H1 (cell line): ENCODE measurements around the gene SGMS1. TPM values are rescaled to one million over a fixed set of nuclear protein-coding genes. Genes with fewer than 3 reads are reported as not detected.

Experiments
- CTCF ChIA-PET: fragments of 300-600 bp; sonication (Branson Sonifier 250); formaldehyde crosslinking; loops from one replicate; lab custom pipeline; 2021; ENCODE audit not compliant: partially characterized antibody; lab: Charles Lee
- POLR2A ChIA-PET: fragments of 300-600 bp; sonication (Branson Sonifier 250); formaldehyde crosslinking; loops from one replicate; lab custom pipeline; 2021; ENCODE audit warnings: inconsistent platforms; ENCODE audit not compliant: partially characterized antibody; lab: Charles Lee
- DNase-seq, 2 experiments: peaks; one replicate each; pipeline versions ENCODE4 v3.0.0 to v3.0.0-alpha.2; 2010 to 2022; ENCODE audit warnings: low spot score in 2 of 2, low read depth in 1 of 2, mixed read lengths in 1 of 2
- FAIRE-seq: peaks from 2 replicates; lab custom pipeline; 2011; peaks lifted over from hg19 to GRCh38; lab: Jason Lieb, UNC
- H2AFZ ChIP-seq: 2 replicates; pipeline ENCODE4 v1.8.1; 2012; ENCODE audit warnings: low read length, inconsistent platforms
- H2AK5ac ChIP-seq: 2 replicates; pipeline ENCODE4 v1.6.1; 2013; ENCODE audit warnings: low read depth, low read length
- H2BK120ac ChIP-seq: replicated peaks from 2 replicates; pipeline ENCODE3; 2013; ENCODE audit warnings: low read depth, low read length, inconsistent platforms
- H2BK12ac ChIP-seq: 2 replicates; pipeline ENCODE4 v1.6.1; 2013; ENCODE audit warnings: low read depth, low read length
- H2BK15ac ChIP-seq: 2 replicates; pipeline ENCODE4 v1.6.1; 2013; ENCODE audit warnings: low read length
- H2BK20ac ChIP-seq: 2 replicates; pipeline ENCODE4 v1.6.1; 2013; ENCODE audit warnings: low read length
- H2BK5ac ChIP-seq: 2 replicates; pipeline ENCODE4 v1.6.1; 2013; ENCODE audit warnings: low read depth, low read length
- H3K14ac ChIP-seq: 2 replicates; pipeline ENCODE4 v1.6.1; 2013; ENCODE audit warnings: inconsistent platforms; ENCODE audit not compliant: insufficient read length
- H3K18ac ChIP-seq: 2 replicates; pipeline ENCODE4 v1.6.1; 2013; ENCODE audit warnings: low read length; ENCODE audit errors: extremely low read depth
- H3K23ac ChIP-seq: 2 replicates; pipeline ENCODE4 v1.6.1; 2013; ENCODE audit warnings: inconsistent platforms; ENCODE audit not compliant: insufficient read length
- H3K23me2 ChIP-seq: 2 replicates; pipeline ENCODE4 v1.6.1; 2013; ENCODE audit warnings: low read depth, low read length
- H3K27ac ChIP-seq: 2 replicates; pipeline ENCODE4 v1.6.1; 2011; ENCODE audit warnings: low read depth, low read length, inconsistent platforms
- H3K27me3 ChIP-seq, 4 experiments: replicated peaks in 1 of 4; 1 replicate in 1 of 4; 2 replicates in 3 of 4; pipeline versions ENCODE4 v1.6.1 to v1.8.1; 2011 to 2013; ENCODE audit warnings: low read length in 3 of 4, mild to moderate bottlenecking in 3 of 4, inconsistent platforms in 2 of 4, mixed read lengths in 2 of 4, moderate library complexity in 1 of 4; ENCODE audit not compliant: control insufficient read depth in 3 of 4, insufficient read depth in 3 of 4; ENCODE audit errors: extremely low read depth in 1 of 4
- H3K36me3 ChIP-seq, 4 experiments: 2 replicates each; pipeline versions ENCODE4 v1.6.1 to v1.8.1; 2011 to 2013; ENCODE audit warnings: mild to moderate bottlenecking in 4 of 4, low read length in 3 of 4, moderate library complexity in 2 of 4, control low read depth in 1 of 4, inconsistent platforms in 1 of 4; ENCODE audit not compliant: insufficient read depth in 4 of 4, control insufficient read depth in 2 of 4
- H3K4ac ChIP-seq: replicated peaks from 2 replicates; pipeline ENCODE3; 2013; ENCODE audit warnings: low read length, low read depth, mixed read lengths, inconsistent platforms; ENCODE audit not compliant: insufficient read length
- H3K4me1 ChIP-seq, 4 experiments: replicated peaks in 1 of 4; 1 replicate in 1 of 4; 2 replicates in 3 of 4; pipeline versions ENCODE4 v1.6.1 to v1.8.1; 2011 to 2013; ENCODE audit warnings: low read length in 3 of 4, inconsistent platforms in 2 of 4, mixed read lengths in 1 of 4; ENCODE audit not compliant: insufficient read depth in 4 of 4, control insufficient read depth in 3 of 4
- H3K4me2 ChIP-seq, 2 experiments: 2 replicates each; pipeline versions ENCODE4 v1.6.1 to v1.8.1; 2011 to 2013; ENCODE audit warnings: low read depth in 2 of 2, low read length in 2 of 2, control low read depth in 1 of 2, inconsistent platforms in 1 of 2, mild to moderate bottlenecking in 1 of 2; ENCODE audit not compliant: insufficient read depth in 1 of 2
- H3K4me3 ChIP-seq, 4 experiments: fragments of 200-600, 300-600 bp in 1 of 4; sonication (generic), shearing (Covaris generic), sonication (Bioruptor Twin) in 1 of 4; 2 replicates each; pipeline versions ENCODE4 v1.5.1 to v1.8.1; 2011 to 2016; ENCODE audit warnings: low read length in 4 of 4, low read depth in 3 of 4, control low read depth in 2 of 4, inconsistent platforms in 2 of 4, mild to moderate bottlenecking in 2 of 4, mixed read lengths in 1 of 4, moderate library complexity in 1 of 4; ENCODE audit not compliant: insufficient read depth in 2 of 4; ENCODE audit errors: extremely low read depth in 1 of 4
- H3K56ac ChIP-seq: replicated peaks from 2 replicates; pipeline ENCODE3; 2013; ENCODE audit warnings: low read depth, mild to moderate bottlenecking, mixed read lengths, low read length, inconsistent platforms; ENCODE audit not compliant: insufficient read length
- H3K79me1 ChIP-seq: 2 replicates; pipeline ENCODE4 v1.6.1; 2013; ENCODE audit warnings: low read depth, low read length, control low read depth
- H3K79me2 ChIP-seq, 2 experiments: 2 replicates each; pipeline versions ENCODE4 v1.6.1 to v1.8.1; 2012 to 2013; ENCODE audit warnings: low read length in 2 of 2, mild to moderate bottlenecking in 2 of 2, inconsistent platforms in 1 of 2; ENCODE audit not compliant: insufficient read depth in 2 of 2, control insufficient read depth in 1 of 2
- H3K9ac ChIP-seq, 4 experiments: replicated peaks in 1 of 4; 1 replicate in 1 of 4; 2 replicates in 3 of 4; pipeline versions ENCODE4 v1.6.1 to v1.8.1; 2011 to 2013; ENCODE audit warnings: low read depth in 3 of 4, low read length in 3 of 4, control low read depth in 2 of 4, mild to moderate bottlenecking in 2 of 4, moderate library complexity in 2 of 4, inconsistent platforms in 1 of 4; ENCODE audit errors: extremely low read depth in 1 of 4
- H3K9me3 ChIP-seq, 2 experiments: 2 replicates each; pipeline versions ENCODE4 v1.6.1 to v1.8.1; 2012 to 2013; ENCODE audit warnings: mild to moderate bottlenecking in 2 of 2, moderate library complexity in 2 of 2, control low read depth in 1 of 2, inconsistent platforms in 1 of 2, low read depth in 1 of 2, low read length in 1 of 2, mixed read lengths in 1 of 2; ENCODE audit not compliant: insufficient read depth in 2 of 2
- H4K20me1 ChIP-seq, 2 experiments: replicated peaks in 1 of 2; 2 replicates each; pipeline versions ENCODE3 to v1.8.1; 2011 to 2013; ENCODE audit warnings: inconsistent platforms in 2 of 2, low read length in 2 of 2, mild to moderate bottlenecking in 1 of 2; ENCODE audit not compliant: insufficient read depth in 2 of 2, control insufficient read depth in 1 of 2
- H4K5ac ChIP-seq: 2 replicates; pipeline ENCODE4 v1.6.1; 2013; ENCODE audit warnings: low read length, low read depth, mixed read lengths, inconsistent platforms; ENCODE audit not compliant: insufficient read length
- H4K8ac ChIP-seq: 2 replicates; pipeline ENCODE4 v1.8.0; 2013; ENCODE audit warnings: mild to moderate bottlenecking, moderate library complexity, low read length, inconsistent platforms; ENCODE audit not compliant: insufficient read depth; ENCODE audit errors: extremely low read depth
- H4K91ac ChIP-seq: replicated peaks from 2 replicates; pipeline ENCODE3; 2013; ENCODE audit warnings: low read length, mixed read lengths, inconsistent platforms; ENCODE audit not compliant: insufficient read length
- POLR2AphosphoS5 ChIP-seq: IDR thresholded peaks from 2 replicates; pipeline ENCODE4 v1.6.1; 2011; ENCODE audit warnings: low read depth, low read length
- WGBS, 2 experiments: shearing (Covaris generic) in 1 of 2; methylation state at CpG; one replicate each; pipeline versions ENCODE4 v1.1.6 to v1.1.7; 2013 to 2015; ENCODE audit warnings: low lambda C conversion rate in 2 of 2, mixed read lengths in 2 of 2, inconsistent platforms in 1 of 2, low coverage in 1 of 2, missing lambda C conversion rate in 1 of 2; ENCODE audit not compliant: insufficient replicate concordance in 2 of 2, insufficient coverage in 1 of 2, insufficient read length in 1 of 2; ENCODE audit errors: extremely low coverage in 1 of 2, missing lambda C conversion rate in 1 of 2; 5-methylcytosine and 5-hydroxymethylcytosine counted together
- polyA plus RNA-seq, 7 experiments: library from polyadenylated mRNA; depleted of rRNA in 3 of 7; stranded (reverse) in 5 of 7; unstranded in 2 of 7; fragments of >200 nt in 5 of 7; fragments of 200-250 nt in 2 of 7; gene quantifications; 1 replicate in 5 of 7; 2 replicates in 1 of 7; 4 replicates in 1 of 7; pipeline versions ENCODE4 v1.2.1 to v1.2.3, GENCODE V29; 2011 to 2013; ENCODE audit warnings: missing spikeins in 2 of 7, mixed read lengths in 2 of 7
- total RNA-seq: library from RNA; stranded (reverse); fragmentation: NEBNext Ultra II Directional; extraction: Animal tissue kit (Norgen Biotek cat#: 25700); gene quantifications from 2 replicates; pipeline ENCODE4 v1.2.1, GENCODE V29; 2021

SGMS1 gene
- total and polyA plus RNA-seq, 2 of the 8 experiments (the other 6 are each of a cell fraction or from before 2014, with no cell fraction given): 6.0 to 15.6 TPM

DNA sequence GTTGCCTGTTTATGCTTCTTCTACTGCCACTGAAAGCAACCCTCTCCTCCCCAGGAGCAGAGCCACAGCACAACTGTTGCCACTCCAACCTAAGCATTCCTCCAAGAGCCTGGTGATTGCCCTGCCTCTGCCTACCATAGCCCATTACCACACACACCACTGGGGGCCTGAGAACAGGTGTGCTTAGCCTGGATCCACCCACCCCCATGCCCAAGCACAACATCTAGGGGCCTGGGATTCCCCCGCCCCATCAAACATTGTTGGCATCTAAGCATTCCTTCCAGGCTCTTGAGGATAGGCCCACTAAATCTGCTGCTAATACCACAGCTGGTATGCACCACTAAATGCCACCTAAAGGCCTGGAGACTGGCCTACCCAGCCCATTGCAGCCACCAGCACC lies 329.2 kb downstream of the SGMS1 start:
- Histone ChIP-seq H4K20me1 (no peaks in the 10 kb centered on the region), H3K36me3 (no peaks in the 10 kb centered on the region), H3K56ac (no peak overlapping the region), H4K5ac (no peak overlapping the region), H3K14ac (no peak overlapping the region), H2BK15ac (no peak overlapping the region), H3K18ac (no peak overlapping the region), H3K9me3 (no peaks in the 10 kb centered on the region), H3K4ac (no peak overlapping the region), H2BK5ac (no peak overlapping the region), H3K4me1 (no peaks in the 10 kb centered on the region), H2AFZ (no peak overlapping the region), H3K4me2 (no peak overlapping the region), H4K8ac (peak overlapping the region; percentile 23; the same call in 1 of the 2 replicates), H3K4me3 (no peak overlapping the region), H3K9ac (no peak overlapping the region), H3K23ac (no peak overlapping the region), H2AK5ac (no peak overlapping the region), H4K91ac (no peak overlapping the region), H3K79me2 (no peaks in the 10 kb centered on the region), H2BK12ac (no peak overlapping the region), H2BK20ac (no peak overlapping the region), H3K79me1 (no peaks in the 10 kb centered on the region), H3K27ac (no peak overlapping the region), H3K27me3 (no peaks in the 10 kb centered on the region), H3K23me2 (no peaks in the 10 kb centered on the region), H2BK120ac (no peak overlapping the region)
- no peak for TF ChIP-seq POLR2AphosphoS5
- FAIRE-seq (no peak), DNase-seq (no peak)
- 100% methylated on average over 1 of the region's 1 CpG; no CpG with 5 or more reads in 1 of the 2 experiments for WGBS, 2 experiments
- ChIA-PET POLR2A (no interaction called here), CTCF (interaction anchor here (1.1 to 1.5 kb wide), 3 partner anchors 15 to 76 kb away, joined by 3 to 6 read pairs (median 6); no protein-coding TSS in a partner anchor)
